H9 (cell line): ENCODE results near the gene CDH13. TPM values are rescaled to one million over a fixed set of nuclear protein-coding genes. Genes with fewer than 3 reads are reported as not detected.

ENCODE experiments used
- DNase-seq: peaks from one replicate; pipeline ENCODE4 v3.0.0-alpha.2; 2017
- H2AFZ ChIP-seq: one replicate; pipeline ENCODE4 v1.6.1; 2013; ENCODE audit warnings: mild to moderate bottlenecking, low read length, control low read depth, moderate library complexity
- H2AK5ac ChIP-seq: 2 replicates; pipeline ENCODE4 v1.6.1; 2013; ENCODE audit warnings: low read length, control low read depth, mixed read lengths; ENCODE audit not compliant: insufficient read length
- H2BK120ac ChIP-seq: one replicate; pipeline ENCODE4 v1.6.1; 2013; ENCODE audit warnings: low read depth, mild to moderate bottlenecking, low read length, control low read depth, inconsistent platforms; ENCODE audit not compliant: poor library complexity, severe bottlenecking
- H2BK12ac ChIP-seq: 2 replicates; pipeline ENCODE4 v1.6.1; 2013; ENCODE audit warnings: low read length, control low read depth, mixed read lengths, low read depth; ENCODE audit not compliant: insufficient read length
- H2BK15ac ChIP-seq: 2 replicates; pipeline ENCODE4 v1.6.1; 2013; ENCODE audit warnings: low read depth, low read length, control low read depth
- H2BK20ac ChIP-seq: one replicate; pipeline ENCODE4 v1.6.1; 2013; ENCODE audit warnings: low read depth, mild to moderate bottlenecking, low read length, control low read depth, inconsistent platforms; ENCODE audit not compliant: poor library complexity, severe bottlenecking
- H2BK5ac ChIP-seq: 2 replicates; pipeline ENCODE4 v1.6.1; 2013; ENCODE audit warnings: low read length, control low read depth, mixed read lengths; ENCODE audit not compliant: insufficient read length
- H3K14ac ChIP-seq: 2 replicates; pipeline ENCODE4 v1.6.1; 2013; ENCODE audit warnings: low read length, control low read depth; ENCODE audit not compliant: insufficient read depth
- H3K18ac ChIP-seq: 2 replicates; pipeline ENCODE4 v1.6.1; 2013; ENCODE audit warnings: low read depth, mild to moderate bottlenecking, mixed read lengths, low read length, control low read depth; ENCODE audit not compliant: insufficient read length
- H3K23ac ChIP-seq: 2 replicates; pipeline ENCODE4 v1.6.1; 2013; ENCODE audit warnings: low read length, control low read depth, mixed read lengths, low read depth; ENCODE audit not compliant: insufficient read length
- H3K23me2 ChIP-seq: 2 replicates; pipeline ENCODE4 v1.6.1; 2013; ENCODE audit warnings: low read depth, mild to moderate bottlenecking, mixed read lengths, low read length, control low read depth; ENCODE audit not compliant: insufficient read length, poor library complexity, severe bottlenecking
- H3K27ac ChIP-seq: 2 replicates; pipeline ENCODE4 v1.5.1; 2013; ENCODE audit warnings: low read length, control low read depth, mixed read lengths, low read depth; ENCODE audit not compliant: insufficient read length
- H3K27me3 ChIP-seq: 2 replicates; pipeline ENCODE4 v1.6.1; 2013; ENCODE audit warnings: low read length, control low read depth, inconsistent platforms; ENCODE audit not compliant: insufficient read depth
- H3K4ac ChIP-seq: 2 replicates; pipeline ENCODE4 v1.6.1; 2013; ENCODE audit warnings: low read depth, mild to moderate bottlenecking, control low read depth, inconsistent platforms, low read length, moderate library complexity
- H3K4me1 ChIP-seq: 2 replicates; pipeline ENCODE4 v1.6.1; 2013; ENCODE audit warnings: low read length, control low read depth, inconsistent platforms; ENCODE audit not compliant: insufficient read depth
- H3K4me2 ChIP-seq: 2 replicates; pipeline ENCODE4 v1.6.1; 2013; ENCODE audit warnings: low read length, control low read depth, mixed read lengths; ENCODE audit not compliant: insufficient read length, insufficient read depth
- H3K56ac ChIP-seq: 2 replicates; pipeline ENCODE4 v1.6.1; 2013; ENCODE audit warnings: low read depth, mild to moderate bottlenecking, mixed read lengths, low read length, control low read depth; ENCODE audit not compliant: insufficient read length
- H3K79me1 ChIP-seq: 2 replicates; pipeline ENCODE4 v1.6.1; 2013; ENCODE audit warnings: low read depth, mild to moderate bottlenecking, moderate library complexity, low read length, control low read depth, inconsistent platforms; ENCODE audit not compliant: insufficient read depth, poor library complexity, severe bottlenecking
- H3K79me2 ChIP-seq: 2 replicates; pipeline ENCODE4 v1.6.1; 2013; ENCODE audit warnings: low read length, control low read depth, inconsistent platforms; ENCODE audit not compliant: insufficient read depth
- H3K9ac ChIP-seq: 2 replicates; pipeline ENCODE4 v1.6.1; 2013; ENCODE audit warnings: low read length, control low read depth, mixed read lengths; ENCODE audit not compliant: insufficient read length; ENCODE audit errors: extremely low read depth
- H3K9me3 ChIP-seq: one replicate; pipeline ENCODE4 v1.6.1; 2013; ENCODE audit warnings: low read depth, low read length, inconsistent platforms; ENCODE audit not compliant: control insufficient read depth
- H3T11ph ChIP-seq: one replicate; pipeline ENCODE4 v1.6.1; 2013; ENCODE audit warnings: mild to moderate bottlenecking, low read length, control low read depth, inconsistent platforms
- H4K20me1 ChIP-seq: one replicate; pipeline ENCODE4 v1.6.1; 2013; ENCODE audit not compliant: control insufficient read depth, insufficient read length, insufficient read depth
- H4K5ac ChIP-seq: 2 replicates; pipeline ENCODE4 v1.6.1; 2013; ENCODE audit warnings: low read depth, mild to moderate bottlenecking, mixed read lengths, low read length, control low read depth; ENCODE audit not compliant: insufficient read length
- H4K8ac ChIP-seq: replicated peaks from 2 replicates; pipeline ENCODE4 v1.6.1; 2013; ENCODE audit warnings: low read length, control low read depth, mixed read lengths, low read depth; ENCODE audit not compliant: insufficient read length
- H4K91ac ChIP-seq: 2 replicates; pipeline ENCODE4 v1.6.1; 2013; ENCODE audit warnings: low read depth, mild to moderate bottlenecking, moderate library complexity, mixed read lengths, low read length, control low read depth; ENCODE audit not compliant: insufficient read length
- H3K27ac Mint-ChIP-seq, 3 experiments: 2 replicates in 2 of 3; 3 replicates in 1 of 3; pipeline ENCODE4 v1.8.0; 2020 to 2021; ENCODE audit warnings: mixed read lengths in 3 of 3, mild to moderate bottlenecking in 1 of 3, moderate library complexity in 1 of 3
- H3K27me3 Mint-ChIP-seq: 2 replicates; pipeline ENCODE4 v1.8.0; 2021; ENCODE audit warnings: low read depth, mild to moderate bottlenecking, moderate library complexity, mixed read lengths
- H3K36me3 Mint-ChIP-seq, 3 experiments: 2 replicates in 2 of 3; 3 replicates in 1 of 3; pipeline ENCODE4 v1.8.0; 2020 to 2021; ENCODE audit warnings: low read depth in 3 of 3, mixed read lengths in 3 of 3; ENCODE audit not compliant: insufficient read depth in 1 of 3
- H3K4me1 Mint-ChIP-seq, 2 experiments: 2 replicates each; pipeline ENCODE4 v1.8.0; 2020; ENCODE audit warnings: mixed read lengths in 2 of 2
- H3K4me3 Mint-ChIP-seq, 2 experiments: 2 replicates in 1 of 2; 3 replicates in 1 of 2; pipeline ENCODE4 v1.8.0; 2020 to 2021; ENCODE audit warnings: mild to moderate bottlenecking in 2 of 2, mixed read lengths in 2 of 2, moderate library complexity in 1 of 2
- H3K9me3 Mint-ChIP-seq, 2 experiments: 2 replicates in 1 of 2; 3 replicates in 1 of 2; pipeline ENCODE4 v1.8.0; 2020; ENCODE audit warnings: mild to moderate bottlenecking in 2 of 2, mixed read lengths in 2 of 2, moderate library complexity in 1 of 2
- CTCF ChIP-seq: fragments of 200-600 bp; sonication (generic); conservative IDR thresholded peaks from 3 replicates; pipeline ENCODE4 v1.8.0; 2021; ENCODE audit warnings: antibody characterized with exemption, mild to moderate bottlenecking
- WGBS: extraction: QIAGEN DNeasy Blood & Tissue Kit; methylation state at CpG from one replicate; pipeline ENCODE4 v1.1.7; 2013; ENCODE audit warnings: missing lambda C conversion rate, low lambda C conversion rate, mixed read lengths; ENCODE audit not compliant: insufficient read length; ENCODE audit errors: extremely low coverage; 5-methylcytosine and 5-hydroxymethylcytosine counted together
- total RNA-seq: library from RNA; stranded (reverse); gene quantifications from 2 replicates; pipeline ENCODE4 v1.2.1, GENCODE V29; 2021

CDH13 gene
- total RNA-seq, 1 experiment from 2014 or later, result 1.5 TPM

- Histone ChIP-seq H3T11ph (no peak overlapping the region), H3K4ac (no peak overlapping the region), H3K23me2 (no peaks in the 10 kb centered on the region), H3K79me1 (no peaks in the 10 kb centered on the region), H2BK5ac (no peak overlapping the region), H2AFZ (no peak overlapping the region), H3K23ac (no peak overlapping the region), H2BK12ac (no peak overlapping the region), H3K4me1 (no peaks in the 10 kb centered on the region), H3K9me3 (no peaks in the 10 kb centered on the region), H3K56ac (no peak overlapping the region), H4K20me1 (no peaks in the 10 kb centered on the region), H3K14ac (no peak overlapping the region), H3K4me2 (no peak overlapping the region), H2BK15ac (no peak overlapping the region), H3K27me3 (no peaks in the 10 kb centered on the region), H3K79me2 (no peaks in the 10 kb centered on the region), H4K91ac (no peak overlapping the region), H3K27ac (no peak overlapping the region), H4K8ac (no peak overlapping the region), H3K9ac (no peak overlapping the region), H2AK5ac (no peak overlapping the region), H3K18ac (no peak overlapping the region), H2BK20ac (no peak overlapping the region), H2BK120ac (no peak overlapping the region), H4K5ac (no peak overlapping the region)
- WGBS, result no CpG with 5 or more reads among the region's 3 CpGs
- Mint-ChIP-seq H3K27me3 (no peaks in the 10 kb centered on the region; the same call in 1 of the 2 replicates), H3K9me3 (peaks cover 4% of the 10 kb centered on the region in 2 experiments; a peak in 2 of 5 replicates), H3K27ac (no peak overlapping the region), H3K4me1 (peaks cover 16 to 18% of the 10 kb centered on the region in 2 experiments), H3K36me3 (peaks cover 0 to 9% (median 2%) of the 10 kb centered on the region in 3 experiments; a peak in 3 of 7 replicates), H3K4me3 (no peak overlapping the region)
- no peak for TF ChIP-seq CTCF
- DNase-seq, result no peak
These were observed 10.2 kb downstream of the CDH13 start for GRCh38 chr16:82636958-82637357.
